Fibroblast of pulmonary artery (primary cell): ENCODE measurements around the gene GSG1L.

ENCODE experiments used
- DNase-seq: peaks from one replicate; pipeline ENCODE4 v3.0.0-alpha.2; 2010; ENCODE audit warnings: low read depth
- H3K4me3 ChIP-seq: replicated peaks from 2 replicates; pipeline ENCODE4 v1.5.1; 2011; ENCODE audit warnings: low read depth, mild to moderate bottlenecking, control low read depth, low read length, moderate library complexity
- CTCF ChIP-seq: IDR thresholded peaks from 2 replicates; pipeline ENCODE4 v1.5.1; 2011; ENCODE audit warnings: mild to moderate bottlenecking, control low read depth, low read length, inconsistent platforms; ENCODE audit errors: missing control alignments

The GSG1L gene

GRCh38 chr16:28063591-28064061 is at the start of gene GSG1L:
TSS of gene GSG1L (minus strand) at chr16:28063714. CDS start at chr16:28063424, 290 bp downstream.
- TF ChIP-seq CTCF, result no peak
- no peak for DNase-seq
- no peak within 1 kb of the TSS for H3K4me3 ChIP-seq

- H3K4me3 ChIP-seq, result no peak overlapping the region
- DNase-seq, result no peak
- TF ChIP-seq CTCF, result no peak
Observed at GRCh38 chr16:28112908-28113307, 49.4 kb upstream of the GSG1L start.

GRCh38 chr16:28110977-28111376 is 47.5 kb upstream of the GSG1L start:
- TF ChIP-seq CTCF, result no peak
- no peak for DNase-seq
- no peak overlapping the region for H3K4me3 ChIP-seq

- TF ChIP-seq CTCF, result no peak
- DNase-seq, result peak; percentile 15
- H3K4me3 ChIP-seq, result no peak overlapping the region
Observed at GRCh38 chr16:28110479-28110878, 47.0 kb upstream of the GSG1L start.

GRCh38 chr16:28110074-28110473 is 46.6 kb upstream of the GSG1L start:
- peak; percentile 65 for DNase-seq
- no peak for TF ChIP-seq CTCF
- no peak overlapping the region for H3K4me3 ChIP-seq

GRCh38 chr16:28108590-28109247 is 45.2 kb upstream of the GSG1L start:
- no peak for DNase-seq
- TF ChIP-seq CTCF, result no peak
- H3K4me3 ChIP-seq, result no peak overlapping the region

DNA sequence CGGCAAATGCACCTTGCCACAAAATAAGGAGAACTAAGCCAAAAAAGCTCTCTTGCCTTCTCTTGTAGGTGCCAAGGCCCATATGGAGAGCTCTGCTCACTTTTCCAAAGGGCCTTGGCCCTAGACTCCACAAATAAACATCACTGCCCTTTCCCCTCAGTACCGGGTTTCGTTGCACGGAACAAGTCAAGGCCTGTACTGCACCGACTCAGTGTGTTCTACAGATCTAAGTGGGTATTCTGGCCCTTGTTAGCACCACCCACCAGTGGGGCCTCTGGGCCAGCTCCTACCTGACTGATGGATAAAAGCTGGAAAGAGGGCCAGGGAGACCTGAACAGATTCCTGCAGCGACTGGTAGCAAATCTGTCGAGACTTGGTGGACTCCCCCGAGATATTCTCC is 43.7 kb upstream of the GSG1L start:
- no peak for TF ChIP-seq CTCF
- H3K4me3 ChIP-seq, result no peak overlapping the region
- no peak for DNase-seq
